Measurements from ENCODE around the gene SERPINB4. TPM values are rescaled to one million over a fixed set of nuclear protein-coding genes. Genes with fewer than 3 reads are reported as not detected.

The SERPINB4 gene
- total RNA-seq, 1 experiment from 2014 or later = not detected

DNA sequence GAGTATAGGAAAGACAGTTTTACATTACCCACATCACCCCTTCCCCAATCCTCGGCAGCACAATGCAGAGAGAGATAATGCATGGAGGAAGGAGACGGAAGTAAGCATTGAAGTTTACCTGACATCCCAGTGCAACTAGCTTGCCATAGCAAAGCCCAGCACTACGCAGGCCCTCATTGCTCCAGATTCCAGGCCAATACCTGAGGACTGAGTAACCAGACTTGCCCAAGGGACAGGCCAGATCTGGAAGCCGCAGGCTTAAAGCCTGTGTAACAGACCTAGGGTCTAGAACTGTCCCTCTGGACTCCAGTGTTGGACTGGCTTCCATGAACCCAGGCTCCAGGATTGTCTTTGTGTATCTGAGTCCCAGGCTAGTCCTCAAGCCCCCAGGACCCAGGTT is 17.6 kb downstream of the SERPINB4 start:
- DNase-seq (ENCODE audit: low read depth, low spot score) = no peak
- no peaks in the 10 kb centered on the region for H3K36me3 ChIP-seq (ENCODE audit: control insufficient read depth, insufficient read depth, low read length)
- BruUV-seq (replicated peaks) = no TSS peak
- no peak overlapping the region for H3K27ac ChIP-seq (ENCODE audit: low read length)
- ChIA-PET POLR2A (no interaction called here), CTCF (no interaction called here)
- intact Hi-C loops (cut with micrococcal nuclease; ENCODE audit: unreplicated experiment) = no loop called here
- no peaks in the 10 kb centered on the region for H3K4me1 ChIP-seq (ENCODE audit: control insufficient read depth, insufficient read depth, low read length)
- no peaks in the 10 kb centered on the region for H3K27me3 ChIP-seq (ENCODE audit: control insufficient read depth, insufficient read depth, low read length)
- no peaks in the 10 kb centered on the region for H3K9me3 ChIP-seq (ENCODE audit: control insufficient read depth, insufficient read depth, low read depth, low read length)
- in situ Hi-C loops (cut with HindIII; ENCODE audit: low pct_unique_long_range_greater_than_20kb, low sequenced_read_pairs) = no loop called here
- TF ChIP-seq SIN3A (IDR thresholded peaks at IDR 0.05; ENCODE audit: borderline replicate concordance, insufficient read depth, low read depth, low read length) (no peak), TCF7L2 (IDR thresholded peaks at IDR 0.05; ENCODE audit: low read depth, low read length) (no peak), POLR2AphosphoS5 (IDR thresholded peaks at IDR 0.05; ENCODE audit: low read depth, low read length) (no peak), REST (IDR thresholded peaks at IDR 0.05; ENCODE audit: insufficient read depth in 1 of 2, low read depth in 2 of 2, low read length in 1 of 2) (no peak)
- TF ChIP-seq, protein P1, sequence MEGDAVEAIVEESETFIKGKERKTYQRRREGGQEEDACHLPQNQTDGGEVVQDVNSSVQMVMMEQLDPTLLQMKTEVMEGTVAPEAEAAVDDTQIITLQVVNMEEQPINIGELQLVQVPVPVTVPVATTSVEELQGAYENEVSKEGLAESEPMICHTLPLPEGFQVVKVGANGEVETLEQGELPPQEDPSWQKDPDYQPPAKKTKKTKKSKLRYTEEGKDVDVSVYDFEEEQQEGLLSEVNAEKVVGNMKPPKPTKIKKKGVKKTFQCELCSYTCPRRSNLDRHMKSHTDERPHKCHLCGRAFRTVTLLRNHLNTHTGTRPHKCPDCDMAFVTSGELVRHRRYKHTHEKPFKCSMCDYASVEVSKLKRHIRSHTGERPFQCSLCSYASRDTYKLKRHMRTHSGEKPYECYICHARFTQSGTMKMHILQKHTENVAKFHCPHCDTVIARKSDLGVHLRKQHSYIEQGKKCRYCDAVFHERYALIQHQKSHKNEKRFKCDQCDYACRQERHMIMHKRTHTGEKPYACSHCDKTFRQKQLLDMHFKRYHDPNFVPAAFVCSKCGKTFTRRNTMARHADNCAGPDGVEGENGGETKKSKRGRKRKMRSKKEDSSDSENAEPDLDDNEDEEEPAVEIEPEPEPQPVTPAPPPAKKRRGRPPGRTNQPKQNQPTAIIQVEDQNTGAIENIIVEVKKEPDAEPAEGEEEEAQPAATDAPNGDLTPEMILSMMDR (IDR thresholded peaks at IDR 0.05) = no peak
- ATAC-seq = no peak
- H3K4me3 ChIP-seq (ENCODE audit: low read depth in 2 of 2, low read length in 2 of 2) = no peak overlapping the region

DNA sequence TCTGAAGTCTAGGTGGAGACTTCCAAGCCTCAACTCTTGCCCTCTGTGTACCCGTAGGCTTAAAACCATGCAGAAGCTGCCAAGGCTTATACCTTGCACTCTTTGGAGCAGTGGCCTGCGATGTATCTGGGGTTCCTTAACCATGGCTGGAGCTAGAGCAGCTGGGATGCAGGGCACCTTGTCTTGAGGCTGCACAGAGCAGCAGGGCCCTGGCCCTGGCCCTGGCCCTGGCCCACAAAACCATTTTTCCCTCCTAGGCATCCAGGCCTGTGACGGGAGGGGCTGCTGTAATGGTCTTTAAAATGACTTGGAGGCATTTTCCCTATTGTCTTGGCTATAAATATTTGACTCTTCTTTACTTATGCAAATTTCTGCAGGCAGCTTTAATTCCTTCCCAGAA is 19.2 kb downstream of the SERPINB4 start:
- no peaks in the 10 kb centered on the region for H3K27me3 ChIP-seq (ENCODE audit: control insufficient read depth, insufficient read depth, low read length)
- BruUV-seq (replicated peaks) = no TSS peak
- no peak overlapping the region for H3K27ac ChIP-seq (ENCODE audit: low read length)
- H3K4me3 ChIP-seq (ENCODE audit: low read depth in 2 of 2, low read length in 2 of 2) = no peak overlapping the region
- no peaks in the 10 kb centered on the region for H3K9me3 ChIP-seq (ENCODE audit: control insufficient read depth, insufficient read depth, low read depth, low read length)
- H3K4me1 ChIP-seq (ENCODE audit: control insufficient read depth, insufficient read depth, low read length) = no peaks in the 10 kb centered on the region
- POLR2A ChIA-PET = no interaction called here
- ATAC-seq (no peak), DNase-seq (ENCODE audit: low read depth, low spot score) (no peak)
- in situ Hi-C loops (cut with HindIII; ENCODE audit: low pct_unique_long_range_greater_than_20kb, low sequenced_read_pairs) (no loop called here), intact Hi-C loops (cut with micrococcal nuclease; ENCODE audit: unreplicated experiment) (no loop called here)
- CTCF ChIA-PET = no interaction called here
- no peaks in the 10 kb centered on the region for H3K36me3 ChIP-seq (ENCODE audit: control insufficient read depth, insufficient read depth, low read length)
- TF ChIP-seq POLR2AphosphoS5 (IDR thresholded peaks at IDR 0.05; ENCODE audit: low read depth, low read length) (no peak), SIN3A (IDR thresholded peaks at IDR 0.05; ENCODE audit: borderline replicate concordance, insufficient read depth, low read depth, low read length) (no peak)

GRCh38 chr18:63619661-63620060 is 24.4 kb downstream of the SERPINB4 start:
- in situ Hi-C loops (cut with HindIII; ENCODE audit: low pct_unique_long_range_greater_than_20kb, low sequenced_read_pairs) = no loop called here
- ATAC-seq (no peak), DNase-seq (ENCODE audit: low read depth, low spot score) (no peak)
- CTCF ChIA-PET = no interaction called here
- Histone ChIP-seq H3K36me3 (ENCODE audit: control insufficient read depth, insufficient read depth, low read length) (no peaks in the 10 kb centered on the region), H3K27ac (ENCODE audit: low read length) (no peak overlapping the region), H3K27me3 (ENCODE audit: control insufficient read depth, insufficient read depth, low read length) (no peaks in the 10 kb centered on the region), H3K4me1 (ENCODE audit: control insufficient read depth, insufficient read depth, low read length) (no peaks in the 10 kb centered on the region), H3K4me3 (ENCODE audit: low read depth in 2 of 2, low read length in 2 of 2) (no peak overlapping the region), H3K9me3 (ENCODE audit: control insufficient read depth, insufficient read depth, low read depth, low read length) (no peaks in the 10 kb centered on the region)
- TF ChIP-seq POLR2AphosphoS5 (IDR thresholded peaks at IDR 0.05; ENCODE audit: low read depth, low read length) = no peak
- TF ChIP-seq, protein P1 (IDR thresholded peaks at IDR 0.05) = no peak
- no peak for TF ChIP-seq SIN3A (IDR thresholded peaks at IDR 0.05; ENCODE audit: borderline replicate concordance, insufficient read depth, low read depth, low read length)
- TF ChIP-seq TCF7L2 (IDR thresholded peaks at IDR 0.05; ENCODE audit: low read depth, low read length) = no peak
- no peak for TF ChIP-seq REST (IDR thresholded peaks at IDR 0.05; ENCODE audit: insufficient read depth in 1 of 2, low read depth in 2 of 2, low read length in 1 of 2)
- intact Hi-C loops (cut with micrococcal nuclease; ENCODE audit: unreplicated experiment) = no loop called here
- no TSS peak for BruUV-seq (replicated peaks)
- POLR2A ChIA-PET = no interaction called here

Data from Panc1 (cell line).